ENCODE results near the gene MYO18B.

DNA sequence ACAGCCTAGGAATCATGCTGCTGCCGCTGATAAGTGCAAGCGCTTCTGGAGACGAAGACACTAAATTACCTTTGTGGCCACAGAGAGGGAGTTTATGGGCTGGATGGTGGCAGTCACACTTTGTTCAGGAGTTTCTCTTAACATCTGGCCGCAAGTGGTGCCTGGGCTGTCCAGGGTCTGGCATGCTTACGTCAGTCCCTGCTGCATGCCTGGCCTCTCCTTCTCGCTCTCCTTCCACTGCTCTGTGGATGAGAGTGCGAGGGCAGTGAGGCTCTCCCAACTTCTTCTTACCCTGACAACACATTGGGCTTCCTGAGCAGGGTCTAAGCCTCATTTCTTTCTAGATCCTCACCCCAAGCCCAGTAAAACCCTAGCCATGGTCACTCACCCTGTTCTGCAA, 266.6 kb downstream of the MYO18B start:
- TF ChIP-seq CTCF (IDR thresholded peaks at IDR 0.05 in 2 of 3, conservative IDR thresholded peaks at IDR 0.05 in 1 of 3; ENCODE audit: borderline replicate concordance in 1 of 3, insufficient read depth in 1 of 3, low read depth in 2 of 3, low read length in 2 of 3) = no peak
- TF ChIP-seq EZH2phosphoT487 (IDR thresholded peaks at IDR 0.05; ENCODE audit: borderline replicate concordance) = no peak
- TF ChIP-seq SP1 (IDR thresholded peaks at IDR 0.05; ENCODE audit: low read depth) = no peak
- TF ChIP-seq CEBPB (IDR thresholded peaks at IDR 0.05; ENCODE audit: low read depth) = no peak
- no peak for TF ChIP-seq RAD21 (IDR thresholded peaks at IDR 0.05; ENCODE audit: low read depth)
- TF ChIP-seq POLR2A (IDR thresholded peaks at IDR 0.05; ENCODE audit: borderline replicate concordance, extremely low read depth, insufficient read depth, insufficient read length) = no peak
